GM21381 (cell line): ENCODE measurements around the gene MCM9.

ENCODE experiments used
- ATAC-seq: cut with Tn5 transposase; IDR thresholded peaks from one replicate; pipeline ENCODE4 v1.9.1; 2021; ENCODE audit warnings: mild to moderate bottlenecking, moderate library complexity; ENCODE audit not compliant: unreplicated experiment

Gene MCM9

GRCh38 chr6:118933855-118934460 is 1.0 kb downstream of the MCM9 start:
- ATAC-seq = peak; percentile 1

GRCh38 chr6:118932421-118932820 is 2.5 kb downstream of the MCM9 start:
- no peak for ATAC-seq

- no peak for ATAC-seq
Measured at GRCh38 chr6:118931436-118931835, 3.5 kb downstream of the MCM9 start.

- no peak for ATAC-seq
Measured at GRCh38 chr6:118930680-118931079, 4.3 kb downstream of the MCM9 start.

GRCh38 chr6:118923035-118923434 is 11.9 kb downstream of the MCM9 start:
- ATAC-seq = no peak

- no peak for ATAC-seq
Measured at GRCh38 chr6:118921084-118921483, 13.9 kb downstream of the MCM9 start.

- ATAC-seq = no peak
Measured at GRCh38 chr6:118918329-118918725, 16.6 kb downstream of the MCM9 start.

GRCh38 chr6:118917546-118918328 is 17.2 kb downstream of the MCM9 start:
- no peak for ATAC-seq

- ATAC-seq = no peak
Measured at GRCh38 chr6:118914598-118914997, 20.4 kb downstream of the MCM9 start.

- ATAC-seq = no peak
Measured at GRCh38 chr6:118913161-118913560, 21.8 kb downstream of the MCM9 start.

GRCh38 chr6:118912646-118913045 is 22.3 kb downstream of the MCM9 start:
- no peak for ATAC-seq

GRCh38 chr6:118908441-118908840 is 26.5 kb downstream of the MCM9 start:
- no peak for ATAC-seq

GRCh38 chr6:118905851-118906250 is 29.1 kb downstream of the MCM9 start:
- ATAC-seq = no peak

GRCh38 chr6:118905084-118905483 is 29.9 kb downstream of the MCM9 start:
- ATAC-seq = no peak

- no peak for ATAC-seq
Measured at GRCh38 chr6:118903691-118904090, 31.3 kb downstream of the MCM9 start.

- ATAC-seq = no peak
Measured at GRCh38 chr6:118903138-118903537, 31.8 kb downstream of the MCM9 start.

- no peak for ATAC-seq
Measured at GRCh38 chr6:118902726-118903125, 32.2 kb downstream of the MCM9 start.

- no peak for ATAC-seq
Measured at GRCh38 chr6:118899948-118900347, 35.0 kb downstream of the MCM9 start.

- no peak for ATAC-seq
Measured at GRCh38 chr6:118897386-118897785, 37.6 kb downstream of the MCM9 start.

- no peak for ATAC-seq
Measured at GRCh38 chr6:118896339-118897136, 38.4 kb downstream of the MCM9 start.

- no peak for ATAC-seq
Measured at GRCh38 chr6:118895859-118896258, 39.1 kb downstream of the MCM9 start.

- ATAC-seq = no peak
Measured at GRCh38 chr6:118895261-118895560, 39.7 kb downstream of the MCM9 start.
